ENCODE data around the gene ATP5PB. TPM values are rescaled to one million over a fixed set of nuclear protein-coding genes. Genes with fewer than 3 reads are reported as not detected.

Gene ATP5PB
- polyA plus RNA-seq, 1 donor from 2014 or later, result 597 TPM

GRCh38 chr1:111476761-111477309, 27.6 kb downstream of the ATP5PB start:
- Histone ChIP-seq H3K36me3 (ENCODE audit: insufficient read depth, low read length) (no peaks in the 10 kb centered on the region), H3F3A (ENCODE audit: insufficient read depth, low read length, poor library complexity, severe bottlenecking) (no peaks in the 10 kb centered on the region), H3K4me3 (ENCODE audit: low read length) (no peak overlapping the region), H3K79me2 (replicated peaks; ENCODE audit: insufficient read depth, low read length) (no peaks in the 10 kb centered on the region), H3K9ac (ENCODE audit: low read length) (no peak overlapping the region), H3K9me2 (ENCODE audit: insufficient read depth, low read length) (no peaks in the 10 kb centered on the region), H4K20me1 (ENCODE audit: insufficient read depth) (no peaks in the 10 kb centered on the region), H3K27ac (ENCODE audit: low read length) (no peak overlapping the region), H3K27me3 (ENCODE audit: insufficient read depth, low read depth, low read length) (no peaks in the 10 kb centered on the region), H3K4me2 (ENCODE audit: low read length) (no peak overlapping the region), H2AFZ (ENCODE audit: low read depth, low read length) (no peak overlapping the region), H3K9me3 (ENCODE audit: low read length) (no peaks in the 10 kb centered on the region)
- TF ChIP-seq RAD21 (conservative IDR thresholded peaks at IDR 0.05), result no peak
- TF ChIP-seq REST (IDR thresholded peaks at IDR 0.05; ENCODE audit: borderline replicate concordance), result no peak
- no peak for TF ChIP-seq POLR2AphosphoS5 (IDR thresholded peaks at IDR 0.05)
- TF ChIP-seq TAF1 (IDR thresholded peaks at IDR 0.05; ENCODE audit: low read depth), result no peak
- no peak for TF ChIP-seq EP300 (conservative IDR thresholded peaks at IDR 0.05; ENCODE audit: poor library complexity, severe bottlenecking)
- no peak for TF ChIP-seq EZH2 (IDR thresholded peaks at IDR 0.05; ENCODE audit: borderline replicate concordance, insufficient read depth, low read length, poor library complexity, severe bottlenecking)
- no peak for TF ChIP-seq CTCF (IDR thresholded peaks at IDR 0.05; ENCODE audit: poor library complexity, severe bottlenecking)
- TF ChIP-seq MXI1 (conservative IDR thresholded peaks at IDR 0.05; ENCODE audit: poor library complexity, severe bottlenecking), result no peak
- no peak for TF ChIP-seq SMC3 (conservative IDR thresholded peaks at IDR 0.05; ENCODE audit: poor library complexity)

GRCh38 chr1:111480674-111481073, 31.4 kb downstream of the ATP5PB start:
- Histone ChIP-seq H3K27ac (ENCODE audit: low read length) (no peak overlapping the region), H3K9ac (ENCODE audit: low read length) (no peak overlapping the region), H3K4me3 (ENCODE audit: low read length) (no peak overlapping the region), H3K9me3 (ENCODE audit: low read length) (no peaks in the 10 kb centered on the region), H3K27me3 (ENCODE audit: insufficient read depth, low read depth, low read length) (no peaks in the 10 kb centered on the region), H3K36me3 (ENCODE audit: insufficient read depth, low read length) (no peaks in the 10 kb centered on the region), H2AFZ (ENCODE audit: low read depth, low read length) (no peak overlapping the region), H4K20me1 (ENCODE audit: insufficient read depth) (no peaks in the 10 kb centered on the region), H3F3A (ENCODE audit: insufficient read depth, low read length, poor library complexity, severe bottlenecking) (no peaks in the 10 kb centered on the region), H3K9me2 (ENCODE audit: insufficient read depth, low read length) (no peaks in the 10 kb centered on the region), H3K79me2 (replicated peaks; ENCODE audit: insufficient read depth, low read length) (no peaks in the 10 kb centered on the region), H3K4me2 (ENCODE audit: low read length) (no peak overlapping the region)
- TF ChIP-seq CTCF (IDR thresholded peaks at IDR 0.05; ENCODE audit: poor library complexity, severe bottlenecking) (no peak), MXI1 (conservative IDR thresholded peaks at IDR 0.05; ENCODE audit: poor library complexity, severe bottlenecking) (no peak)
